Dendritic cell treated with granulocyte-macrophage colony-stimulating factor and Interleukin-4, amounts not matched to agents 40 ng/mL and 50 ng/mL, for 4 days (primary cell): ENCODE results near the gene PLPP6.
"Not testable (repeated sequence)": the region's sequence is repeated elsewhere in the genome, so short reads cannot be mapped to it uniquely, and the experiment has no call there.

ENCODE experiments used
- H3K27ac Mint-ChIP-seq: one replicate; pipeline ENCODE4 v1.8.0; 2022; ENCODE audit warnings: mild to moderate bottlenecking, mixed read lengths
- H3K27me3 Mint-ChIP-seq: one replicate; pipeline ENCODE4 v1.8.0; 2022; ENCODE audit warnings: mild to moderate bottlenecking, mixed read lengths
- H3K36me3 Mint-ChIP-seq: one replicate; pipeline ENCODE4 v1.8.0; 2022; ENCODE audit warnings: low read depth, mixed read lengths
- H3K4me1 Mint-ChIP-seq: one replicate; pipeline ENCODE4 v1.8.0; 2022; ENCODE audit warnings: low read depth, mixed read lengths
- H3K4me3 Mint-ChIP-seq: one replicate; pipeline ENCODE4 v1.8.0; 2022; ENCODE audit warnings: mild to moderate bottlenecking, moderate library complexity, mixed read lengths
- H3K9me3 Mint-ChIP-seq: one replicate; pipeline ENCODE4 v1.8.0; 2022; ENCODE audit warnings: mixed read lengths
- intact Hi-C: fragments of 100-400 bp; cut with micrococcal nuclease; formaldehyde crosslinking; loops from one replicate; pipeline ENCODE4 v1.15.0; 2022

PLPP6 gene

GRCh38 chr9:4654084-4654483, 8.0 kb upstream of the PLPP6 start:
- Mint-ChIP-seq H3K4me3 (no peak overlapping the region), H3K27me3 (peaks cover 12% of the 10 kb centered on the region), H3K36me3 (no peaks in the 10 kb centered on the region), H3K4me1 (no peaks in the 10 kb centered on the region), H3K9me3 (no peaks in the 10 kb centered on the region), H3K27ac (no peak overlapping the region)
- intact Hi-C loops = no loop called here

DNA sequence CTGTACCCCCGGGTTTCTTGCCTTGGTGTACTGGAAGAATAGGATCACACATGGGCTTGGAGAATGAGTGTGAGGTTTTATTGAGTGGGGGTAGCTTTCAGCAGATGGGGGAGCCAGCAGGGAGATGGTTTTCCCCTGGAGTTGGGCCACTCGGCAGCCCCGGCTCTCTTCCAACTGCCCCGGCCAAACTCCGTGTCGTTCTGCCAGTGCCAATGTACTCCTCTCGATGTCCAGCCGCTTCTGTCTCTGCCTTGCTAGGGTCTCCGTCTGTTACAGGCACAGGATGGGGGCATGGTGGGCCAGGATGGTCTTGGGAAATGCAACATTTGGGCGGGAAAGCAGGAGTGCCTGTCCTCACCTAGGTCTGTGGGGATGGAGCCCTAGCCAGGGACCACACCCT, 7.6 kb upstream of the PLPP6 start:
- Mint-ChIP-seq H3K27ac (no peak overlapping the region), H3K9me3 (no peaks in the 10 kb centered on the region), H3K4me3 (no peak overlapping the region), H3K27me3 (peaks cover 17% of the 10 kb centered on the region), H3K4me1 (no peaks in the 10 kb centered on the region), H3K36me3 (no peaks in the 10 kb centered on the region)
- intact Hi-C loops = no loop called here

GRCh38 chr9:4656196-4656595, 5.9 kb upstream of the PLPP6 start:
- H3K9me3 Mint-ChIP-seq, intact Hi-C loops, H3K36me3 Mint-ChIP-seq, H3K4me3 Mint-ChIP-seq, H3K4me1 Mint-ChIP-seq, H3K27ac Mint-ChIP-seq: not testable (repeated sequence)
- H3K27me3 Mint-ChIP-seq = peaks cover 22% of the 10 kb centered on the region

DNA sequence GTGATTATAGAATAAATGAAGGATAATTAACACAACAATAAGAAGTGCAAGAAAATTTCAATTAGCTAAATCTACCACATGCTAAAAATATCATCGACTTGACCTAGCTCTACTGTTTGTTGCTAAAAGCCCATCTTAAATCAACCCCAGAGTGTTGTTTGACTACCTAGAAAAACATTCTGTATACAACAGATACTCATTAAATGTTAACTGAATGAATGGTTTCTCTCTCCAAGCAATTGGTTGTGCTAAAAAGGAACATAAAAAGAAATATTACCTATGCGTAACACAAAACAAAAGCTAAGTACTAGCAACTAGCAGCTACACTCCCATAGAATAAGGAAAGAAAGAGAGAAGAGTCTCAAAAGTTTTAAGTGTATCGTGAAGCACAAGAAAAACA, 5.5 kb upstream of the PLPP6 start:
- Mint-ChIP-seq H3K9me3 (no peaks in the 10 kb centered on the region), H3K27me3 (peaks cover 20% of the 10 kb centered on the region), H3K4me1 (peaks cover 2% of the 10 kb centered on the region), H3K27ac (no peak overlapping the region), H3K36me3 (no peaks in the 10 kb centered on the region), H3K4me3 (no peak overlapping the region)
- intact Hi-C loops = no loop called here

- H3K4me3 Mint-ChIP-seq = no peak overlapping the region
- peaks cover 11% of the 10 kb centered on the region for H3K4me1 Mint-ChIP-seq
- H3K27ac Mint-ChIP-seq = no peak overlapping the region
- peaks cover 8% of the 10 kb centered on the region for H3K36me3 Mint-ChIP-seq
- H3K9me3 Mint-ChIP-seq = no peaks in the 10 kb centered on the region
- H3K27me3 Mint-ChIP-seq = peaks cover 20% of the 10 kb centered on the region
- intact Hi-C loops = no loop called here
Measured at GRCh38 chr9:4657426-4658159, 4.5 kb upstream of the PLPP6 start.

DNA sequence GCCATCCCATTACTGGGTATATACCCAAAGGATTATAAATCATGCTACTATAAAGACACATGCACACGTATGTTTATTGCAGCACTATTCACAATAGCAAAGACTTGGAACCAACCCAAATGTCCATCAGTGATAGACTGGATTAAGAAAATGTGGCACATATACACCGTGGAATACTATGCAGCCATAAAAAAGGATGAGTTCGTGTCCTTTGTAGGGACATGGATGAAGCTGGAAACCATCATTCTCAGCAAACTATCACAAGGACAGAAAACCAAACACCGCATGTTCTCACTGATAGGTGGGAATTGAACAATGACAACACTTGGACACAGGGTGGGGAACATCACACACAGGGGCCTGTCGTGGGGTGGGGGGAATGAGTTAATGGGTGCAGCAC, 1.4 kb upstream of the PLPP6 start:
- H3K9me3 Mint-ChIP-seq, H3K4me3 Mint-ChIP-seq, H3K27ac Mint-ChIP-seq: not testable (repeated sequence)
- peaks cover 11% of the 10 kb centered on the region for H3K36me3 Mint-ChIP-seq
- intact Hi-C loops = loop anchor here (5.0 kb wide), 1 partner anchor 82 kb away; the partner anchor contains the start of gene AK3
- peaks cover 35% of the 10 kb centered on the region for H3K4me1 Mint-ChIP-seq
- H3K27me3 Mint-ChIP-seq = peaks cover 16% of the 10 kb centered on the region

GRCh38 chr9:4661165-4661564, 929 bp upstream of the PLPP6 start:
- H3K27me3 Mint-ChIP-seq = peaks cover 20% of the 10 kb centered on the region
- H3K4me1 Mint-ChIP-seq = peaks cover 40% of the 10 kb centered on the region
- H3K27ac Mint-ChIP-seq = no peak overlapping the region
- peaks cover 11% of the 10 kb centered on the region for H3K36me3 Mint-ChIP-seq
- intact Hi-C loops = loop anchor here (5.0 kb wide), 1 partner anchor 81 kb away; the partner anchor contains the start of gene AK3
- no peaks in the 10 kb centered on the region for H3K9me3 Mint-ChIP-seq
- no peak overlapping the region for H3K4me3 Mint-ChIP-seq

DNA sequence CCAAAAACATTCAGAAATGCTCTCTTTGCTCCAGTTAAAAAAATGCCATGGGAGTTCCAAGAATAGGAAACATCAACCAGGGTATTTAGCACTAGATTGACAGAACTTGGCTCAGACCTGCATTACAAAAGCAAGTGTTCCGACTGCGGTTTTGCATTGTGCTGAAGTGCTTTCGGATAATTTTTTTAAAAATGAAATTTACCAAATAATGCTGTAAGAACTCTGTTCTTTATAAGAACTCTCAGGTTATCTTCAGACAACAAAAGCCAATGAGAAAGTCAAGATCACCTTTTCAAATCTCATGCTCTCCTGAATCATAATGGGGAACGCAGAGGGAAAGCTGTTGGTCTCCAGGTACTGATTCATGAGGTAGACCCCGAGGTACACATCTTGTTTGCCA, 483 bp upstream of the PLPP6 start:
- Mint-ChIP-seq H3K4me3 (peak overlapping the region; percentile 78), H3K4me1 (peaks cover 44% of the 10 kb centered on the region), H3K27ac (peak overlapping the region; percentile 80), H3K27me3 (peaks cover 22% of the 10 kb centered on the region), H3K9me3 (no peaks in the 10 kb centered on the region), H3K36me3 (peaks cover 11% of the 10 kb centered on the region)
- intact Hi-C loops = loop anchor here (1.0 to 5.0 kb wide), 2 partner anchors 18 to 81 kb away; partner anchors contain the start of genes AK3 and CDC37L1

DNA sequence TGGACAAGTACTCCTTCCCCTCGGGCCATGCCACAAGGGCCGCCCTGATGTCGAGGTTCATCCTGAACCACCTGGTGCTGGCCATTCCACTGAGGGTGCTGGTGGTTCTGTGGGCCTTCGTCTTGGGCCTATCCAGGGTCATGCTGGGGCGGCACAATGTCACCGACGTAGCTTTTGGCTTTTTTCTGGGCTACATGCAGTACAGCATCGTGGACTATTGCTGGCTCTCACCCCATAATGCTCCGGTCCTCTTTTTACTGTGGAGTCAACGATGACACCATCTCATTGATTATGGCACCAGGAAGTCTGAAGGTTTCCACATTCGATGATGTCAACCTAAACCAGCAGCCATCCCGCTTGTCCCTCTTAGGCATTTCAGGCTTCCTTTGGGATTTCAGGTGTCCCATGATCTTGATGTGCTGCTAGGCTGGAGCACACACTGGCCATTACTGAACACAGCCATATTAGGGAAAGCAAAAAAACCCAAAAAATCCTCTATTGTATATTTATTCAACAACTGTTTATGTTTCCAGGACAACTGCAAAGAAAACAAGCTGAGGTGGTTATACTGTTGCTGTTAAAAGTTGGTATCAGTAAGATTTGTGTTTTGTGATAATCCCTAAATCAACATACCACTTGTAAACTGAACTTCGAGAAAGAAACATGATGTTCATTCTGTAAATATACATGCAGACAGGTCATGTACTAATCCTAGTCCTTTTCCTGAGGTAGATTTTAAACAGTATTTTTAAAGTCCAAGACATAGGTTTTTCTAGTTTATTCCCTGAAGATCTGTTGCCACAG, 1.1 kb downstream of the PLPP6 start:
- H3K4me1 Mint-ChIP-seq = peaks cover 44% of the 10 kb centered on the region
- no peaks in the 10 kb centered on the region for H3K9me3 Mint-ChIP-seq
- peaks cover 11% of the 10 kb centered on the region for H3K36me3 Mint-ChIP-seq
- intact Hi-C loops = loop anchor here (1.0 to 5.0 kb wide), 2 partner anchors 16 to 79 kb away; partner anchors contain the start of genes AK3 and CDC37L1
- H3K4me3 Mint-ChIP-seq = peak overlapping the region; percentile 78
- peak overlapping the region; percentile 80 for H3K27ac Mint-ChIP-seq
- peaks cover 34% of the 10 kb centered on the region for H3K27me3 Mint-ChIP-seq

GRCh38 chr9:4663956-4664355, 1.9 kb downstream of the PLPP6 start:
- Mint-ChIP-seq H3K36me3 (peaks cover 11% of the 10 kb centered on the region), H3K4me3 (no peak overlapping the region), H3K9me3 (no peaks in the 10 kb centered on the region), H3K27me3 (peaks cover 38% of the 10 kb centered on the region), H3K4me1 (peaks cover 44% of the 10 kb centered on the region), H3K27ac (peak overlapping the region; percentile 8)
- intact Hi-C loops = loop anchor here (5.0 kb wide), 1 partner anchor 78 kb away; the partner anchor contains the start of gene AK3

DNA sequence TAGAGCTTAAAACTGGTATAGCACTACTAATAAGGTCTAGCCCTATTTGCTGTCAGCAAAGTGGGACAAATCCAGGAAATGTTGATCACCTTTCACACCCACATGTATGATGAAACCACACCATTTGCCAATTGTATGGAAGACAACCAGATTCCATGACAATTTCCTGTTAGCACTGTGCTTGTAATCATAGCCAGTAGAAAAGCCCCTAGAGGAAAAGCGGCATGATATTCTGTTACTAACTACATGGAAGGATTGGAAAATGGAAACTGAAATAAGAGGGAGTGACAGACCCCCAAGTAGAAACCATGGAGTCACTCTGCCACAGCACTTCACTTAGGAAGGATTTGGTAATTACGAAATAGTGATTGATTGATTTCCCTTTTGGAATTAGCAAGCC, 3.3 kb downstream of the PLPP6 start:
- Mint-ChIP-seq H3K4me3 (no peak overlapping the region), H3K36me3 (peaks cover 11% of the 10 kb centered on the region), H3K9me3 (no peaks in the 10 kb centered on the region), H3K4me1 (peaks cover 44% of the 10 kb centered on the region), H3K27me3 (peaks cover 29% of the 10 kb centered on the region), H3K27ac (no peak overlapping the region)
- intact Hi-C loops = no loop called here

DNA sequence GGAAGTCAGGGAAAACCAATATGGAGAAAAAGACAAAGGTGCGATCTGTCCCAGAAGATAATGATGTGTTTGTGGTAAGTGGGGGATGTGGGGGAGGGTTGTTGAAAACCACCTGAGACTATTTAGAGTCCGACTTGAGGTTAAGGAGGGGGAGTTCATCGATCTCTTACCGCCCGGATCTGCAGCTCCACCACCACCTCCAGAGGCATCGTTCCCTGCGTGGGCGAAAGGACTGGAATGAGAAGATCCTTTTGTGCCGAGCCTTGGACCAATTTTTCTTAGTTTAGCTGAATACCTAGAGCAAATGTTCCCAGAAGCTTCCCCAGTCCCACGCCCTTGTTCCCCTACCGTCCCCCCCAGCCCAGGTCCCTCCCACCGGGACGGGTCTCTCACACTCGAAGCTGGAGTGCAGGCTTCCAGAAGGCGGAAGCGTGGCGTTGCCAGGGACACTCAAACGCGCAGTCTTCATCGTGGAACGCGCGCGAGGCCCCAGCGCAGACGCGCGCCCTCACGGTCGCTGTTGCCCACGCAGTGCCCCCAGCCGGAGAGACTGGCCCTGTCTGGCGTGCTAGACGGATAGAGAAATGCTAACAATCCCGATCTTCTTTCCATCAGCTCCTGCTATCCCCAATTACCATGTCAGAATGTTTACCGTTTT, 4.1 kb downstream of the PLPP6 start, which contains the start of gene SPATA6L:
TSS of gene SPATA6L (minus strand) at position 439 of the 658 bp plus-strand sequence. CDS start at position 209, 230 bp downstream.
- peak within 1 kb of the TSS; percentile 85 for H3K4me3 Mint-ChIP-seq
- intact Hi-C loops = no loop called here
- peaks cover 27% of the 10 kb centered on the region for H3K27me3 Mint-ChIP-seq
- H3K36me3 Mint-ChIP-seq = peaks cover 11% of the 10 kb centered on the region
- H3K27ac Mint-ChIP-seq = peak within 1 kb of the TSS; percentile 60
- peaks cover 44% of the 10 kb centered on the region for H3K4me1 Mint-ChIP-seq
- no peaks in the 10 kb centered on the region for H3K9me3 Mint-ChIP-seq

GRCh38 chr9:4667681-4668080, 5.6 kb downstream of the PLPP6 start:
- Mint-ChIP-seq H3K27ac (no peak overlapping the region), H3K36me3 (peaks cover 2% of the 10 kb centered on the region), H3K4me1 (peaks cover 32% of the 10 kb centered on the region), H3K4me3 (no peak overlapping the region), H3K9me3 (no peaks in the 10 kb centered on the region), H3K27me3 (peaks cover 26% of the 10 kb centered on the region)
- intact Hi-C loops = no loop called here

DNA sequence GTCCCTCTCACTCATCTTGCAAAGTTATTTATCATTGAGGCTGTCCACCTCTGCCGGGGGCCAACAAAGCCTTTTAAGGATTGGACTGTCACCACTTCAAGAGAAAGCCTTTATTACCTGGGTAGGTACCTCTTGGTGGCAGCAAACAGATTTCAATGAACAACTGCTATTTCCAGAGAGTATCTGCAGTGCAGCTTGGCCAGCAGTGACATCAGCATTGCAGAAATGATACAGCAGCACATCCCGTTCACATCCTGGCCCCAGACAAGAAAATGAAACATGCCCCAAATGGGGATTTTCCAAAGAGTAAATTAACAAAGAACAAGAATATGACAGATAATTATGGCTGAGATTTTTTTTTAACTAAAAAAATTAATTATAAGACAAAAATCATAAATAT, 6.5 kb downstream of the PLPP6 start:
- Mint-ChIP-seq H3K4me3 (no peak overlapping the region), H3K27me3 (peaks cover 26% of the 10 kb centered on the region), H3K27ac (no peak overlapping the region), H3K4me1 (peaks cover 26% of the 10 kb centered on the region), H3K9me3 (no peaks in the 10 kb centered on the region), H3K36me3 (no peaks in the 10 kb centered on the region)
- intact Hi-C loops = no loop called here
